CD4-positive, alpha-beta T cell treated with Interleukin-6 at 100 ng/mL for 8 hours (primary cell): ENCODE data around the gene INVS.
"Not testable (repeated sequence)": the region's sequence is repeated elsewhere in the genome, so short reads cannot be mapped to it uniquely, and the experiment has no call there.

Source experiments
- DNase-seq: peaks from one replicate; pipeline ENCODE4 v3.0.0-alpha.2; 2020; ENCODE audit warnings: mixed read lengths, low spot score

INVS gene, protein sequence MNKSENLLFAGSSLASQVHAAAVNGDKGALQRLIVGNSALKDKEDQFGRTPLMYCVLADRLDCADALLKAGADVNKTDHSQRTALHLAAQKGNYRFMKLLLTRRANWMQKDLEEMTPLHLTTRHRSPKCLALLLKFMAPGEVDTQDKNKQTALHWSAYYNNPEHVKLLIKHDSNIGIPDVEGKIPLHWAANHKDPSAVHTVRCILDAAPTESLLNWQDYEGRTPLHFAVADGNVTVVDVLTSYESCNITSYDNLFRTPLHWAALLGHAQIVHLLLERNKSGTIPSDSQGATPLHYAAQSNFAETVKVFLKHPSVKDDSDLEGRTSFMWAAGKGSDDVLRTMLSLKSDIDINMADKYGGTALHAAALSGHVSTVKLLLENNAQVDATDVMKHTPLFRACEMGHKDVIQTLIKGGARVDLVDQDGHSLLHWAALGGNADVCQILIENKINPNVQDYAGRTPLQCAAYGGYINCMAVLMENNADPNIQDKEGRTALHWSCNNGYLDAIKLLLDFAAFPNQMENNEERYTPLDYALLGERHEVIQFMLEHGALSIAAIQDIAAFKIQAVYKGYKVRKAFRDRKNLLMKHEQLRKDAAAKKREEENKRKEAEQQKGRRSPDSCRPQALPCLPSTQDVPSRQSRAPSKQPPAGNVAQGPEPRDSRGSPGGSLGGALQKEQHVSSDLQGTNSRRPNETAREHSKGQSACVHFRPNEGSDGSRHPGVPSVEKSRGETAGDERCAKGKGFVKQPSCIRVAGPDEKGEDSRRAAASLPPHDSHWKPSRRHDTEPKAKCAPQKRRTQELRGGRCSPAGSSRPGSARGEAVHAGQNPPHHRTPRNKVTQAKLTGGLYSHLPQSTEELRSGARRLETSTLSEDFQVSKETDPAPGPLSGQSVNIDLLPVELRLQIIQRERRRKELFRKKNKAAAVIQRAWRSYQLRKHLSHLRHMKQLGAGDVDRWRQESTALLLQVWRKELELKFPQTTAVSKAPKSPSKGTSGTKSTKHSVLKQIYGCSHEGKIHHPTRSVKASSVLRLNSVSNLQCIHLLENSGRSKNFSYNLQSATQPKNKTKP

DNA sequence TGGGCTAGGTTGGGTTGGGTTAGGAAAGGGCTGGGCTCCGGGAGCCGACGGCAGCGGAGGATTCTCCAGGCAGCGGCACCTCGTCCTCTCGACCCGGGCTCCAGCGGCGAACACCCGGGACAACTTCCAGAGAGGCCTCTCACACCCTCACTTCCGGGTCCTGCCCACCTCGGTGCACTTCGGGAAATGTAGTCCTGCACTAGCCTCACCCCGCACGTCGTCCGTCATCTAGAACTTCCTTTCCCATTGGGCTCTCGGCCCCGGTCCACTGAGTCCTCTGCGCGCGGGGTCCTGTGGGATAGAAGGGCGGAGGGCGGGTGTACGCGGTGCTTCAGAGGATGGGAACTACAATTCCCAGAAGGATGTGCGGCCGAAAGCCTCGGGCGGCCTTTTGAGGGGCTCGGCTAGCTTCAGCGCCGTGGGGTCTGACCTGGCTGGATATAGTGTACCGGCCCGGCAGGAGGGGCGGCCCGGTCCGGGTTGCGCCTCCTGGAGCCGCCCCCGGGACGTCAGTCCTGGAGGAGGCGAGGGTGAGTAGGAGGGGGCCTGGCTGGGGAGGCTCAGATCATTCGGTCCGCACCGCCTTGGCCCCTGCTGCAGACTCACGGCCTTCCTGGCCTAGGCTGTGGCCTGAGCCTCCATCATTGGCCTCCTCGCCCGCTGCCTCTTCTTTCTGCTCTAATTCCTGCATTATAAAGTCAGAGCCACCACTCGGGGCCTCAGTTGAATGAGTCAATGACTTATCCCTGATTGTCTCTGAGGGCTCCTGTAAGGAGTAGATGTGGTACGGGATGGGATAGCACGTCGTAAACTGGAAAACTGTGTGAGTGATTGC lies at the start of gene INVS, which contains the start of gene ERP44:
INVS (plus strand) TSS at position 357 of the 835 bp plus-strand sequence. CDS start 5,279 bp downstream, outside the sequence.
ERP44 (minus strand) TSS at position 114 of the 835 bp plus-strand sequence. CDS start 160 bp downstream, outside the sequence.
- peak; percentile 97 for DNase-seq

DNA sequence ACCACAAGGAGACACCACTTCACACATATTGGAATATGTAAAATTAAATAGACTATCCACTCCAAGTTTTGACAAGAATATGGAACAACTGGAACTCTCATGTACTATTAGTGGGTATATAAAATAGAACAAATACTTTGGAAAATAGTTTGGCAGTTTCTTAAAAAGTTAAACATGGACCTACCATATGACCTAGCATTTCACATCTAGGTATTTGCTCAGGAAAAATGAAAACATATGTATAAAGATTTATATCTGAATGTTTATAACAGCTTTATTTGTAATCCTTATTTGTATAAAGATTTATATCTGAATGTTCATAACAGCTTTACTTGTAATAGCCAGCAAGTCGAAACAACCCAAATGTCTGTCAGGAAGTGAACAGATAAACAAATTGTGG lies 49.5 kb upstream of the INVS start:
- DNase-seq = no peak

DNA sequence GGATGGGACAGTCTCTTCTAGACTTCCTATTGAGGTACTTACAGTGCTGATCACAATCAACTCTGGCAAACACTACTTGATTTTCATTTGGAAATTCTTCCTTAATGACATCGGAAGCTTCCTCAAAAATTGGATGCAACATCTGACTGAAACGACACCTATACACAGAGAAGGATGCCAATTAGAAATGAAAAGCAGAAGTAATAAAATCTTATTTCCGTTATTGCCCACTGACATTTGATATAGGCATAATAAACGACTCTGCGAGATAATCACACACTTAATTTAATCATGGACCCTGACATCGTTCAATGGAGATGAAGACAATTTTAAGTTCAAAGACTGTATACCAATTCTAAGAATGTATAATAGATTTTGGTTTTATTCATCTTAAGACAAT lies 46.7 kb upstream of the INVS start:
- DNase-seq = no peak

- no peak for DNase-seq
Measured at GRCh38 chr9:100056561-100056960, 42.5 kb upstream of the INVS start.

GRCh38 chr9:100057624-100058023 lies 41.4 kb upstream of the INVS start:
- DNase-seq = no peak

GRCh38 chr9:100058699-100059579 lies 40.1 kb upstream of the INVS start:
- DNase-seq = no peak

- DNase-seq = not testable (repeated sequence)
Measured at GRCh38 chr9:100062683-100063082, 36.4 kb upstream of the INVS start.

DNA sequence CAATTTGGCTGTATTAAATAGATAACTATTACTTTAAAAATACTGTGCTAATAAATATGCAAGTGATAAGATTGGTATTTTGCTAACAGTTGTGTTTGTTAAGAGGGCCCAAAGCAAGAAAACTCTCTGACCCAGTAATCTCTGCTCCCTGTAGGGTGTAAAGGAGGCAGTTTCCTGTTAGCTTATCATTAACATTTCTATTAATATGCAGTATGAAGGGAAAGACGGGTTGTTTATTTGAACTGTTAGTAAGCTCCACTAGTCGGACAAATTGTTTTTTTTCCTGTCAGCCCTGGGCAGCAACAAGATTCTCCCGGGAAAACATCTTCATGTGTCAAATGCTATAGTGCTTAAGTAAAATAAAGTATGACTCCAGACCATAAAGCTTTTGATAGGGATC lies 35.9 kb upstream of the INVS start:
- DNase-seq = no peak

GRCh38 chr9:100064872-100065581 lies 34.0 kb upstream of the INVS start:
- DNase-seq = no peak

GRCh38 chr9:100066539-100066938 lies 32.5 kb upstream of the INVS start:
- no peak for DNase-seq

GRCh38 chr9:100067990-100068389 lies 31.1 kb upstream of the INVS start:
- not testable (repeated sequence) for DNase-seq

- DNase-seq = not testable (repeated sequence)
Measured at GRCh38 chr9:100069068-100069467, 30.0 kb upstream of the INVS start.

DNA sequence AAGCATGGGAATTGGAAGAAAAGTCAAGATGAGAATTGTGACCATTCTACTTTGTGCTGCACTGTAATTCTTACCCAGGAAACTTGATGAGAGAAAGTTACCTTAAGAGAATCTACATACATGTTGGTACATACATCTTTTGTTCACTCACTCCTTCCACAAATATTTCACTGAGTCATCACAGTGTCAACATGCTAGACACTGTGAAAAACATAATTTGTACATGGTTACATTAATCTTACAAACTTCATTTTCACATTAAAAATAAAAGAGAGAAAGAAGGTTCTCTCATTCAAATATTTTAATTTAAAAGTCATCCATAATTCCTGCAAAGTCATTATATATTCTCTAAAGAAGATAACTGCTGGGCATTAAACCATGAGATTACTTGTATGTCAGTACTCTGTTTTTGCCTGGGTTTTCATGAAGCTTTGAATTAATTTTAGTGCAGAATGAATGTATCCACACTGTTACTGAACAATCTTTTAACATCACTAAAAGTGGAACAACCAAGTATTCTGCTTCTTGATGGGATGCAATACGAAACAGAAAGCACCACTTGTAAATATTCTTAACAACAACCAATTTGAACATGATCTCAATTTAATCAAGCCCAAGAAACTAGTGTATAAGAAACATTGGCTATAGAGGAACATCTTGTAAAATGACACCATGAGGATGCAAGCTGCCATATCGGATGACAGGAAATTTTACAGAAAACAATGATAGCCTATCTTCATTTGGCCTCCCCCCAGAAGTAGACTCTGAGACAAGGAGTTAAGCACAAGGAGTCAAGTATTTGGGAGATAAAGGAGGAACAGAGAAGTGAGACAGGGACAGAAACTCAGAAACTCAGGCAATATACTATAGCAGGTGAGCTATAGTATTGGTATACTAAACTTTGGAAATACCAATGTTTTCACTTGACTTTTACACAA lies 28.7 kb upstream of the INVS start:
- DNase-seq = no peak

GRCh38 chr9:100071271-100071670 lies 27.8 kb upstream of the INVS start:
- no peak for DNase-seq

DNA sequence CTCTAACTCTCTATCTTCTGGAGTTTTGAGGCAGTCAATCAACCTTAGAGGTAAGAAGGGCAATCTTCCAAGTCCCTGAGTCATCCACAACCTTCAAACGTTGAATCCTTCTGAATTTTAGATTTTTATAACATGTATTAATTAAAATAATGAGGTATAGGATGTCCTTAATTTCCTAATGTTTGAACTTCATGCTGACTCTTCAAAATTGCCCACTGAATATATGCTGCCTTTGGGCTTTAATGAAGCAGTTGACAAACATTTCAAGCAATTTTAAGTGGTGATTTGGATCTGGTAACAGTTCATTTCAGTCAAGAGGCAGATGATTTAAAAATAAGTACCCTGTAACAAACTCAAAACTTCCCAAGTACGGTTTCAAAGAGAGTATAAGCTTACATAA lies 26.2 kb upstream of the INVS start:
- no peak for DNase-seq

DNA sequence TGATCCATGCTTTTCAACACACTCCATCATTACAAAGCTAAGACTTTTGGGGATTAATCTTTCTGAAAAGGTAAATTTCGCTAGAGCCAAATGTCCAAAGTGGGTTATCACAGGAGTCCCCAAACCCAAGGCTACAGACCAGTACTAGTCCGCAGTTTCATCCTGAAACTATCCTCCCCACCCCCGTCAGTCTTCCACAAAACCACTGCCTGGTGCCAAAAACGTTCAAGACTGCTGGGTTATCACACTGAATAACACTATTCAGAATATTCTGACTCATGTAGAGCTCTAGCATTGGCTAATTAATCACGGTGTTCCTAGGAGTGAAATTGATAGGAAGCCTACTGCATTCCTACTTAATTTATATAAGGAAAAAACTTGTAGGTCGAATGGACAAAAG lies 24.9 kb upstream of the INVS start:
- no peak for DNase-seq

DNA sequence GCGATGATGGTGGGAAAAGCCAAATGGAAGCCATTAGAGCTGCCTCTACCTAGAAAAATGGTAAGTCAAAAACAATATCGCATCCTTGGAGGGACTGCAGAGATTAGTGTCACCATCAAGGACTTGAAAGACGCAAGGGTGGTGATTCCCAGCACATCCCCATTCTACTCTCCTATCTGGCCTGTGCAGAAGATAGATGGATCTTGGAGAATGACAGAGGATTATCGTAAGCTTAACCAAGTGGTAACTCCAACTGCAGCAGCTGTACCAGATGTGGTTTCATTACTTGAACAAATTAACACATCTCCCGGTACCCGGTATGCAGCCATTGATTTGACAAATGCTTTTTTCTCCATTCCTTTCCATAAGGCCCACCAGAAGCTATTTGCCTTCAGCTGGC lies 24.1 kb upstream of the INVS start:
- DNase-seq = no peak

GRCh38 chr9:100076256-100076655 lies 22.8 kb upstream of the INVS start:
- DNase-seq = not testable (repeated sequence)

DNA sequence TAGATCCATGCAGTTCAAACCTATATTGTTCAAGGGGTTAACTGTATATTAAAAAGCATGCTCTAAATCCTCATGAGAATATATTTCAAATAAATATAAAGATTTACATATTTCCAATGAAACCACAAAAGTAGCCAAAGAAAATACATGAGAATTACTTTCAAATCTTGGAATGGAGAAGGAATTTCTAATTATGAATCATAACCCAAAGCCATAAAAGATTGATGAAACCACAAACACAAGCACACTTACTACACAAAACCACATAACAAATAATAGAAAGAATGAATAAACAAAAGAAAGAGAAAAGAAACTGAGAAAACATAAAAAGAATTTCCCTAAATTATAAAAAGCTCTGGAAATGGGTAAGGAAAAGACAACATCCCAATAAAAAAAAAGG lies 16.3 kb upstream of the INVS start:
- no peak for DNase-seq
